MM.1S (cell line): Measurements from ENCODE around the gene PRR23B.

ENCODE experiments used
- CTCF ChIP-seq: fragments of 300-600 bp; sonication (generic); IDR thresholded peaks from 2 replicates; pipeline ENCODE4 v1.5.1; 2016; ENCODE audit warnings: antibody characterized with exemption, low read length, mixed read lengths
- EZH2 ChIP-seq: fragments of 300-600 bp; sonication (generic); optimal IDR thresholded peaks from 2 replicates; pipeline ENCODE3; 2017; ENCODE audit warnings: low read depth, mild to moderate bottlenecking, antibody characterized with exemption, low read length, mixed read lengths

GRCh38 chr3:139016430-139017048, 4.2 kb downstream of the PRR23B start:
- TF ChIP-seq EZH2 (no peak), CTCF (no peak)
